SK-N-SH treated with all-trans-retinoic acid at 6 μM for 48 hours (cell line): ENCODE results near the gene ZBTB32.

Experiments used
- ATAC-seq: fragments of 200-7000 bp; cut with Tn5 transposase; 3 replicates; pipeline ENCODE4 v1.9.1; 2020; ENCODE audit warnings: mild to moderate bottlenecking, moderate library complexity
- ARNTL ChIP-seq: fragments of 450-650 bp; formaldehyde crosslinking; IDR thresholded peaks from 2 replicates; pipeline ENCODE4 v1.5.0; 2020; ENCODE audit warnings: low read depth, mild to moderate bottlenecking, moderate library complexity, borderline replicate concordance
- BACH2 ChIP-seq: fragments of 250-450 bp; sonication (Bioruptor Pico); IDR thresholded peaks from 2 replicates; pipeline ENCODE4 v1.9.0; 2021; ENCODE audit warnings: mild to moderate bottlenecking, borderline replicate concordance
- CSDC2 ChIP-seq: fragments of 250-450 bp; sonication (Bioruptor Pico); IDR thresholded peaks from 2 replicates; pipeline ENCODE4 v1.5.0; 2020; ENCODE audit warnings: mild to moderate bottlenecking, moderate library complexity
- ESRRG ChIP-seq: fragments of 250-450 bp; sonication (Bioruptor Pico); IDR thresholded peaks from 2 replicates; pipeline ENCODE4 v1.6.1; 2021; ENCODE audit warnings: mild to moderate bottlenecking
- GLIS3 ChIP-seq: fragments of 250-450 bp; sonication (Bioruptor Pico); IDR thresholded peaks from 2 replicates; pipeline ENCODE4 v1.5.0; 2020; ENCODE audit warnings: mild to moderate bottlenecking, moderate library complexity
- ISL1 ChIP-seq: fragments of 250-450 bp; sonication (Bioruptor Pico); IDR thresholded peaks from 2 replicates; pipeline ENCODE4 v2.1.2; 2022; ENCODE audit warnings: mild to moderate bottlenecking, moderate library complexity
- OSR1 ChIP-seq: fragments of 250-450 bp; sonication (Bioruptor Pico); IDR thresholded peaks from 2 replicates; pipeline ENCODE4 v1.8.0; 2022; ENCODE audit warnings: moderate library complexity, mild to moderate bottlenecking, inconsistent platforms
- PPARA ChIP-seq: fragments of 250-450 bp; sonication (Bioruptor Pico); IDR thresholded peaks from 2 replicates; pipeline ENCODE4 v1.5.0; 2020; ENCODE audit warnings: mild to moderate bottlenecking, borderline replicate concordance
- RARB ChIP-seq: fragments of 250-450 bp; sonication (Bioruptor Pico); IDR thresholded peaks from 2 replicates; pipeline ENCODE4 v1.8.0; 2021; ENCODE audit warnings: mild to moderate bottlenecking, moderate library complexity
- SNAI2 ChIP-seq: fragments of 250-450 bp; sonication (Bioruptor Pico); IDR thresholded peaks from 2 replicates; pipeline ENCODE4 v1.5.0; 2020; ENCODE audit warnings: mild to moderate bottlenecking, moderate library complexity
- TCF4 ChIP-seq: fragments of 250-450 bp; sonication (Bioruptor Pico); IDR thresholded peaks from 2 replicates; pipeline ENCODE4 v1.8.0; 2021; ENCODE audit warnings: mild to moderate bottlenecking, moderate library complexity, borderline replicate concordance
- TOX ChIP-seq: fragments of 250-450 bp; sonication (Bioruptor Pico); IDR thresholded peaks from 2 replicates; pipeline ENCODE4 v1.8.0; 2021; ENCODE audit warnings: mild to moderate bottlenecking, moderate library complexity, borderline replicate concordance
- ZFP3 ChIP-seq: fragments of 250-450 bp; sonication (Bioruptor Pico); IDR thresholded peaks from 2 replicates; pipeline ENCODE4 v1.5.0; 2020; ENCODE audit warnings: mild to moderate bottlenecking, moderate library complexity
- ZNF565 ChIP-seq: fragments of 450-650 bp; formaldehyde crosslinking; conservative IDR thresholded peaks from 2 replicates; pipeline ENCODE4 v1.5.0; 2020; ENCODE audit warnings: low read depth, mild to moderate bottlenecking, moderate library complexity
- ZNF70 ChIP-seq: fragments of 450-650 bp; formaldehyde crosslinking; IDR thresholded peaks from 2 replicates; pipeline ENCODE4 v1.5.0; 2020; ENCODE audit warnings: mild to moderate bottlenecking, moderate library complexity
- TF ChIP-seq, protein P1 (sequence below): fragments of 250-450 bp; sonication (Bioruptor Pico); IDR thresholded peaks from 2 replicates; pipeline ENCODE4 v1.8.0; 2020; ENCODE audit warnings: mild to moderate bottlenecking, moderate library complexity, borderline replicate concordance
- TF ChIP-seq, protein P2 (sequence below): fragments of 250-450 bp; sonication (Bioruptor Pico); IDR thresholded peaks from 2 replicates; pipeline ENCODE4 v1.5.0; 2020; ENCODE audit warnings: mild to moderate bottlenecking, moderate library complexity
- TF ChIP-seq, protein P3 (sequence below): fragments of 250-450 bp; sonication (Bioruptor Pico); IDR thresholded peaks from 2 replicates; pipeline ENCODE4 v1.5.1; 2021; ENCODE audit warnings: mild to moderate bottlenecking, moderate library complexity
- TF ChIP-seq, protein P4 (sequence below): fragments of 250-450 bp; sonication (Bioruptor Pico); IDR thresholded peaks from 2 replicates; pipeline ENCODE4 v1.8.0; 2021; ENCODE audit warnings: low read depth, mild to moderate bottlenecking, moderate library complexity, borderline replicate concordance

ZBTB32 gene

DNA sequence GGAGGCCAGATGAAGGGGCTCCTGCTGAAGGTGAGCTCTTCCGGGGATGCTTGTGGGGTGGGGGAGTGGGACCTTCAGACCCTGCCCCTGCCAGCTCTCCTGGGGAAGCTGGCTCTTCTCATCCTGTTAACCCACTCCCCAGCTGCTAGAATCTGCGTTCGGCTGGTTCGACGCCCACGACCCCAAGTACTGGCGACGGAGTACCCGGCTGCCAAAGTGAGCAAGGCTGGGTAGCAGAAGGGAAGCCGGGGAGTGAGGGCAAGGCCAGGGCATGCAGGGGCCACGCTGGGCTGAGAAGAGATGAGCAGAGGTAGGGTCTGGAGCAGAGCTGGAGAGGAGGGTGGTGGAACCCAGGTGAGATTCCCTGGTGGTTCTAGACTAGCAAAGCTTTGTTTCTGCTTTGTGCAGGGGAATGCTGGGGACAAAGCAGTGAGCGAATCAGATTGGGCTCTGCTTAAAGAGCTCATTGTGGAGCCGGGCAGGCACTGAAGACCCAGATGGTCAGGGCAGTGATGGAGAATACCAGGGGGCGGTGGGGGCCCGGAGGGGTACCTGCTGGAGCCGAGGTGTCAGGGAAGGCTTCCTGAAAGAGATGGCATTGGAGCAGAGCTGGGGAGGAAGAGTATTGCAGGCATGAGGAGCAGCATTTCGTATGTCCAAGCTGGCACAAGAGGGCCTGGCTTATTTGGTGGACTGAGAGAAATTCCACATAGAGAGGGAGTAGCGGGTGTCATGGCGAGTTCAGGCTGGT lies 23.8 kb downstream of the ZBTB32 start:
- no peak for ATAC-seq
- TF ChIP-seq ISL1 (CRISPR knock-in tag) = no peak
- TF ChIP-seq, protein P1, sequence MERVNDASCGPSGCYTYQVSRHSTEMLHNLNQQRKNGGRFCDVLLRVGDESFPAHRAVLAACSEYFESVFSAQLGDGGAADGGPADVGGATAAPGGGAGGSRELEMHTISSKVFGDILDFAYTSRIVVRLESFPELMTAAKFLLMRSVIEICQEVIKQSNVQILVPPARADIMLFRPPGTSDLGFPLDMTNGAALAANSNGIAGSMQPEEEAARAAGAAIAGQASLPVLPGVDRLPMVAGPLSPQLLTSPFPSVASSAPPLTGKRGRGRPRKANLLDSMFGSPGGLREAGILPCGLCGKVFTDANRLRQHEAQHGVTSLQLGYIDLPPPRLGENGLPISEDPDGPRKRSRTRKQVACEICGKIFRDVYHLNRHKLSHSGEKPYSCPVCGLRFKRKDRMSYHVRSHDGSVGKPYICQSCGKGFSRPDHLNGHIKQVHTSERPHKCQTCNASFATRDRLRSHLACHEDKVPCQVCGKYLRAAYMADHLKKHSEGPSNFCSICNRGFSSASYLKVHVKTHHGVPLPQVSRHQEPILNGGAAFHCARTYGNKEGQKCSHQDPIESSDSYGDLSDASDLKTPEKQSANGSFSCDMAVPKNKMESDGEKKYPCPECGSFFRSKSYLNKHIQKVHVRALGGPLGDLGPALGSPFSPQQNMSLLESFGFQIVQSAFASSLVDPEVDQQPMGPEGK (CRISPR knock-in tag) = no peak
- TF ChIP-seq OSR1 (CRISPR knock-in tag) = no peak
- TF ChIP-seq CSDC2 (CRISPR knock-in tag) = no peak
- TF ChIP-seq, protein P2, sequence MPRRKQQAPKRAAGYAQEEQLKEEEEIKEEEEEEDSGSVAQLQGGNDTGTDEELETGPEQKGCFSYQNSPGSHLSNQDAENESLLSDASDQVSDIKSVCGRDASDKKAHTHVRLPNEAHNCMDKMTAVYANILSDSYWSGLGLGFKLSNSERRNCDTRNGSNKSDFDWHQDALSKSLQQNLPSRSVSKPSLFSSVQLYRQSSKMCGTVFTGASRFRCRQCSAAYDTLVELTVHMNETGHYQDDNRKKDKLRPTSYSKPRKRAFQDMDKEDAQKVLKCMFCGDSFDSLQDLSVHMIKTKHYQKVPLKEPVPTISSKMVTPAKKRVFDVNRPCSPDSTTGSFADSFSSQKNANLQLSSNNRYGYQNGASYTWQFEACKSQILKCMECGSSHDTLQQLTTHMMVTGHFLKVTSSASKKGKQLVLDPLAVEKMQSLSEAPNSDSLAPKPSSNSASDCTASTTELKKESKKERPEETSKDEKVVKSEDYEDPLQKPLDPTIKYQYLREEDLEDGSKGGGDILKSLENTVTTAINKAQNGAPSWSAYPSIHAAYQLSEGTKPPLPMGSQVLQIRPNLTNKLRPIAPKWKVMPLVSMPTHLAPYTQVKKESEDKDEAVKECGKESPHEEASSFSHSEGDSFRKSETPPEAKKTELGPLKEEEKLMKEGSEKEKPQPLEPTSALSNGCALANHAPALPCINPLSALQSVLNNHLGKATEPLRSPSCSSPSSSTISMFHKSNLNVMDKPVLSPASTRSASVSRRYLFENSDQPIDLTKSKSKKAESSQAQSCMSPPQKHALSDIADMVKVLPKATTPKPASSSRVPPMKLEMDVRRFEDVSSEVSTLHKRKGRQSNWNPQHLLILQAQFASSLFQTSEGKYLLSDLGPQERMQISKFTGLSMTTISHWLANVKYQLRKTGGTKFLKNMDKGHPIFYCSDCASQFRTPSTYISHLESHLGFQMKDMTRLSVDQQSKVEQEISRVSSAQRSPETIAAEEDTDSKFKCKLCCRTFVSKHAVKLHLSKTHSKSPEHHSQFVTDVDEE = no peak

DNA sequence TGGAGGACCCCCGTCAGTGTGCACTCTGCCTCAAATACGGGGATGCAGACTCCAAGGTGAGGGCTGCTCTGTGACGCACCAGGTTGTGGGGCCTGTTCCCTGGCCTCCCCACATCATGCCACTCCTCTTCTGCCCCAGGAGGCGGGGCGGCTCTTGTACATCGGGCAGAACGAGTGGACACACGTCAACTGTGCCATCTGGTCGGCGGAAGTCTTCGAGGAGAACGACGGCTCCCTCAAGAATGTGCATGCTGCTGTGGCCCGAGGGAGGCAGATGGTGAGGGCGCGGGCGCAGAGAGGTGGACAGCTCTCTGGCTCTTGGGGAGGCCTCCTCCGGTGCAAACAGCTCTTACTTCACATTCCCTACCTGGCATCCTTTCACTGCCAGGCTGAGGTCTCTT lies 24.7 kb downstream of the ZBTB32 start:
- no peak for ATAC-seq
- TF ChIP-seq, protein P3, sequence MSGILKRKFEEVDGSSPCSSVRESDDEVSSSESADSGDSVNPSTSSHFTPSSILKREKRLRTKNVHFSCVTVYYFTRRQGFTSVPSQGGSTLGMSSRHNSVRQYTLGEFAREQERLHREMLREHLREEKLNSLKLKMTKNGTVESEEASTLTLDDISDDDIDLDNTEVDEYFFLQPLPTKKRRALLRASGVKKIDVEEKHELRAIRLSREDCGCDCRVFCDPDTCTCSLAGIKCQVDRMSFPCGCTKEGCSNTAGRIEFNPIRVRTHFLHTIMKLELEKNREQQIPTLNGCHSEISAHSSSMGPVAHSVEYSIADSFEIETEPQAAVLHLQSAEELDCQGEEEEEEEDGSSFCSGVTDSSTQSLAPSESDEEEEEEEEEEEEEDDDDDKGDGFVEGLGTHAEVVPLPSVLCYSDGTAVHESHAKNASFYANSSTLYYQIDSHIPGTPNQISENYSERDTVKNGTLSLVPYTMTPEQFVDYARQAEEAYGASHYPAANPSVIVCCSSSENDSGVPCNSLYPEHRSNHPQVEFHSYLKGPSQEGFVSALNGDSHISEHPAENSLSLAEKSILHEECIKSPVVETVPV (CRISPR knock-in tag) = no peak
- TF ChIP-seq OSR1 (CRISPR knock-in tag) (no peak), TOX (no peak), TCF4 (CRISPR knock-in tag) (no peak), BACH2 (CRISPR knock-in tag) (no peak), GLIS3 (CRISPR knock-in tag) (no peak), ARNTL (CRISPR knock-in tag) (no peak), ZNF565 (CRISPR knock-in tag) (no peak), RARB (CRISPR knock-in tag) (no peak), PPARA (CRISPR knock-in tag) (no peak), ESRRG (CRISPR knock-in tag) (no peak), SNAI2 (CRISPR knock-in tag) (no peak), ISL1 (CRISPR knock-in tag) (no peak)
- TF ChIP-seq, protein P2 = no peak

DNA sequence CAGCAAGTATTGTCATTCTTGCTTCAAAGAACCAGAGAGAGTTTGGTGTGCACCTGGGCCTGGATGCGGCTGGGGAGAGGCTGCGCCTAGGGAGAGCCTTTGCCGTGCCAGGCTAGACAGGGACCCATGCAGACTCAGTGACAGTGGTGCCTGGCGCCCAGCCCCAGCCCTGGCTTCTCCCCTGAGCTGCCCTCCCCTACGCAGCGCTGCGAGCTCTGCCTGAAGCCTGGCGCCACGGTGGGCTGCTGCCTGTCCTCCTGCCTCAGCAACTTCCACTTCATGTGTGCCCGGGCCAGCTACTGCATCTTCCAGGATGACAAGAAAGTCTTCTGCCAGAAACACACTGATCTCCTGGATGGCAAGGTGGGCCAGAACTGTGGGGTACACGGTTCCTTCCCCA lies 25.4 kb downstream of the ZBTB32 start:
- no peak for ATAC-seq

More for the DNA sequence above, 25.4 kb downstream of the ZBTB32 start:
- TF ChIP-seq ZFP3 (CRISPR knock-in tag) (no peak), ZNF70 (CRISPR knock-in tag) (no peak), ISL1 (CRISPR knock-in tag) (no peak), PPARA (CRISPR knock-in tag) (no peak)
- TF ChIP-seq, protein P2 = no peak
- TF ChIP-seq, protein P4, sequence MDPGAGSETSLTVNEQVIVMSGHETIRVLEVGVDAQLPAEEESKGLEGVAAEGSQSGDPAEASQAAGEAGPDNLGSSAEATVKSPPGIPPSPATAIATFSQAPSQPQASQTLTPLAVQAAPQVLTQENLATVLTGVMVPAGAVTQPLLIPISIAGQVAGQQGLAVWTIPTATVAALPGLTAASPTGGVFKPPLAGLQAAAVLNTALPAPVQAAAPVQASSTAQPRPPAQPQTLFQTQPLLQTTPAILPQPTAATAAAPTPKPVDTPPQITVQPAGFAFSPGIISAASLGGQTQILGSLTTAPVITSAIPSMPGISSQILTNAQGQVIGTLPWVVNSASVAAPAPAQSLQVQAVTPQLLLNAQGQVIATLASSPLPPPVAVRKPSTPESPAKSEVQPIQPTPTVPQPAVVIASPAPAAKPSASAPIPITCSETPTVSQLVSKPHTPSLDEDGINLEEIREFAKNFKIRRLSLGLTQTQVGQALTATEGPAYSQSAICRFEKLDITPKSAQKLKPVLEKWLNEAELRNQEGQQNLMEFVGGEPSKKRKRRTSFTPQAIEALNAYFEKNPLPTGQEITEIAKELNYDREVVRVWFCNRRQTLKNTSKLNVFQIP = no peak
